NCI-H2171 (cell line): Measurements from ENCODE around the gene ALG3.
"Not testable (repeated sequence)": the region's sequence is repeated elsewhere in the genome, so short reads cannot be mapped to it uniquely, and the experiment has no call there.

ENCODE experiments used
- DNase-seq: peaks from one replicate; lab custom pipeline; 2025; lab: John Stamatoyannopoulos, UW

ALG3 gene

GRCh38 chr3:184248454-184249411 lies at the start of gene ALG3:
TSS of gene ALG3 (minus strand) at chr3:184248962. CDS start at chr3:184248940, 22 bp downstream.
- peak; percentile 88 for DNase-seq

- no peak for DNase-seq
Measured at GRCh38 chr3:184296616-184297015, 47.9 kb upstream of the ALG3 start.

- no peak for DNase-seq
Measured at GRCh38 chr3:184295771-184296170, 47.0 kb upstream of the ALG3 start.

GRCh38 chr3:184291738-184292445 lies 43.1 kb upstream of the ALG3 start:
- DNase-seq: no peak

GRCh38 chr3:184291044-184291737 lies 42.4 kb upstream of the ALG3 start:
- DNase-seq: no peak

GRCh38 chr3:184290331-184290730 lies 41.6 kb upstream of the ALG3 start:
- no peak for DNase-seq

GRCh38 chr3:184289426-184289938 lies 40.7 kb upstream of the ALG3 start:
- peak; percentile 75 for DNase-seq

GRCh38 chr3:184284696-184285095 lies 35.9 kb upstream of the ALG3 start:
- DNase-seq: no peak

GRCh38 chr3:184283681-184284080 lies 34.9 kb upstream of the ALG3 start:
- DNase-seq: no peak

- no peak for DNase-seq
Measured at GRCh38 chr3:184282941-184283340, 34.2 kb upstream of the ALG3 start.

GRCh38 chr3:184277366-184277765 lies 28.6 kb upstream of the ALG3 start:
- DNase-seq: no peak

- no peak for DNase-seq
Measured at GRCh38 chr3:184275961-184276910, 27.5 kb upstream of the ALG3 start, which contains the start of gene ECE2. TSS of gene ECE2 (plus strand) at chr3:184276022. CDS start at chr3:184276154, 132 bp downstream.

GRCh38 chr3:184275381-184275701 lies 26.6 kb upstream of the ALG3 start:
- no peak for DNase-seq

GRCh38 chr3:184272269-184272668 lies 23.5 kb upstream of the ALG3 start:
- DNase-seq: no peak

GRCh38 chr3:184267249-184267648 lies 18.5 kb upstream of the ALG3 start:
- not testable (repeated sequence) for DNase-seq

- no peak for DNase-seq
Measured at GRCh38 chr3:184262764-184263179, 14.0 kb upstream of the ALG3 start.

GRCh38 chr3:184261854-184262763 lies 13.3 kb upstream of the ALG3 start:
- DNase-seq: peak; percentile 48

- DNase-seq: peak; percentile 77
Measured at GRCh38 chr3:184261270-184261853, 12.6 kb upstream of the ALG3 start, which contains the start of gene CAMK2N2. TSS of gene CAMK2N2 (minus strand) at chr3:184261553. CDS start at chr3:184261285, 268 bp downstream.

- no peak for DNase-seq
Measured at GRCh38 chr3:184260724-184261269, 12.0 kb upstream of the ALG3 start.
